Gastrocnemius medialis (tissue), 4 donors: Measurements from ENCODE around the gene ZCCHC17. TPM values are rescaled to one million over a fixed set of nuclear protein-coding genes. Genes with fewer than 3 reads are reported as not detected.
A peak's percentile ranks its signal among the peaks of the same experiment; 100 is the strongest.

ENCODE experiments used
- ATAC-seq, 2 donors: fragments of 150-250 bp; one replicate each; pipeline ENCODE4 v1.9.1; 2016
- DNase-seq, 2 donors: peaks; one replicate each; pipeline ENCODE4 v3.0.0-alpha.2; 2019
- H3K27ac ChIP-seq, 4 donors: fragments of 200-600 bp; sonication (generic); 1 replicate in 1 of 4; 2 replicates in 3 of 4; pipeline ENCODE4 v1.5.1; 2016 to 2018; ENCODE audit warnings: mild to moderate bottlenecking in 2 of 4, moderate library complexity in 1 of 4
- H3K27me3 ChIP-seq, 3 donors: fragments of 200-600 bp; sonication (generic) in 2 of 3; 1 replicate in 1 of 3; 2 replicates in 2 of 3; pipeline versions ENCODE4 v1.5.1 to v1.6.0; 2016 to 2019; ENCODE audit warnings: mild to moderate bottlenecking in 1 of 3, moderate library complexity in 1 of 3
- H3K36me3 ChIP-seq, 2 donors: fragments of 200-600 bp; sonication (generic) in 1 of 2; one replicate each; pipeline ENCODE4 v1.5.1; 2017 to 2018
- H3K4me1 ChIP-seq, 2 donors: fragments of 200-600 bp; sonication (generic) in 1 of 2; one replicate each; pipeline ENCODE4 v1.5.1; 2016 to 2017; ENCODE audit warnings: mild to moderate bottlenecking in 2 of 2
- H3K4me3 ChIP-seq, 4 donors: fragments of 200-600 bp; sonication (generic) in 3 of 4; 1 replicate in 1 of 4; 2 replicates in 3 of 4; pipeline ENCODE4 v1.5.1; 2016 to 2019; ENCODE audit warnings: mild to moderate bottlenecking in 2 of 4
- H3K9me3 ChIP-seq, 3 donors: fragments of 200-600 bp; sonication (generic) in 2 of 3; 1 replicate in 1 of 3; 2 replicates in 2 of 3; pipeline ENCODE4 v1.5.1; 2016 to 2019
- CTCF ChIP-seq, 5 experiments: fragments of 450-650 bp in 3 of 5; fragments of 200-600 bp in 2 of 5; sonication (generic) in 2 of 5; IDR thresholded peaks in 4 of 5; conservative IDR thresholded peaks in 1 of 5; 1 replicate in 4 of 5; 2 replicates in 1 of 5; pipeline ENCODE4 v1.5.1; 2016 to 2019; ENCODE audit warnings: antibody characterized with exemption in 5 of 5, mild to moderate bottlenecking in 3 of 5, moderate library complexity in 3 of 5
- POLR2A ChIP-seq, 2 donors: fragments of 450-650 bp; IDR thresholded peaks; one replicate each; pipeline ENCODE4 v1.6.1; 2017; ENCODE audit warnings: antibody characterized with exemption in 2 of 2, mild to moderate bottlenecking in 2 of 2, moderate library complexity in 2 of 2
- in situ Hi-C, 4 donors: fragments of 200-750 bp; cut with MboI; loops; one replicate each; pipeline versions ENCODE4 v1.15.0 to v1.8.0; 2017; ENCODE audit warnings: low sequenced_read_pairs in 4 of 4
- intact Hi-C: fragments of 100-400 bp; cut with DNase I; formaldehyde crosslinking; loops from one replicate; pipeline ENCODE4 v1.15.1; 2023; ENCODE audit warnings: low total_unique reads
- total RNA-seq, 4 donors: library from RNA; depleted of rRNA; stranded (reverse); fragments of >200 nt; gene quantifications; one replicate each; pipeline versions ENCODE4 v1.1.0 to v1.2.3, GENCODE V29; 2016

Gene ZCCHC17
- total RNA-seq, 4 donors from 2014 or later: 14.0 to 26.8 (median 17.5) TPM

GRCh38 chr1:31356427-31356826 lies 59.6 kb downstream of the ZCCHC17 start:
- ATAC-seq (no peak), DNase-seq (no peak)
- no peaks in the 10 kb centered on the region for H3K4me1 ChIP-seq
- H3K27ac ChIP-seq: no peak overlapping the region
- H3K4me3 ChIP-seq: no peak overlapping the region
- no peaks in the 10 kb centered on the region for H3K9me3 ChIP-seq
- H3K36me3 ChIP-seq: peaks cover 0 to 17% of the 10 kb centered on the region in 2 donors
- no peak for TF ChIP-seq POLR2A (IDR thresholded peaks at IDR 0.05)
- H3K27me3 ChIP-seq: no peaks in the 10 kb centered on the region
- in situ Hi-C loops (no loop called here), intact Hi-C loops (no loop called here)

GRCh38 chr1:31361607-31362006 lies 64.8 kb downstream of the ZCCHC17 start:
- H3K27me3 ChIP-seq: no peaks in the 10 kb centered on the region
- peak overlapping the region; percentile 74 to 100 (median 99) for H3K27ac ChIP-seq
- H3K36me3 ChIP-seq: peaks cover 0 to 30% of the 10 kb centered on the region in 2 donors
- no peaks in the 10 kb centered on the region for H3K9me3 ChIP-seq
- intact Hi-C loops: no loop called here
- no peak overlapping the region for H3K4me3 ChIP-seq
- TF ChIP-seq POLR2A (IDR thresholded peaks at IDR 0.05): peak in 1 of 2 donors; percentile 13
- TF ChIP-seq CTCF (IDR thresholded peaks at IDR 0.05 in 4 of 5, conservative IDR thresholded peaks at IDR 0.05 in 1 of 5): no peak
- H3K4me1 ChIP-seq: peaks cover 16 to 19% of the 10 kb centered on the region in 2 donors
- ATAC-seq: peak in 1 of 2 donors; percentile 1
- in situ Hi-C loops: no loop called here
- no peak for DNase-seq

GRCh38 chr1:31362032-31362431 lies 65.2 kb downstream of the ZCCHC17 start:
- ATAC-seq: peak; percentile 66 to 82
- TF ChIP-seq POLR2A (IDR thresholded peaks at IDR 0.05) (peak in 1 of 2 donors; percentile 2), CTCF (IDR thresholded peaks at IDR 0.05 in 4 of 5, conservative IDR thresholded peaks at IDR 0.05 in 1 of 5) (no peak)
- in situ Hi-C loops: no loop called here
- H3K9me3 ChIP-seq: no peaks in the 10 kb centered on the region
- peak overlapping the region; percentile 74 to 100 (median 99) for H3K27ac ChIP-seq
- peaks cover 20% of the 10 kb centered on the region in 2 donors for H3K4me1 ChIP-seq
- no peak overlapping the region for H3K4me3 ChIP-seq
- H3K27me3 ChIP-seq: no peaks in the 10 kb centered on the region
- intact Hi-C loops: no loop called here
- DNase-seq: peak in 1 of 2 donors; percentile 62
- H3K36me3 ChIP-seq: peaks cover 0 to 35% of the 10 kb centered on the region in 2 donors

- TF ChIP-seq POLR2A (IDR thresholded peaks at IDR 0.05): no peak
- DNase-seq: no peak
- in situ Hi-C loops: no loop called here
- no peak for ATAC-seq
- H3K27me3 ChIP-seq: no peaks in the 10 kb centered on the region
- peaks cover 0 to 55% of the 10 kb centered on the region in 2 donors for H3K36me3 ChIP-seq
- H3K27ac ChIP-seq: peak overlapping the region; percentile 74 to 100 (median 99)
- H3K4me1 ChIP-seq: peaks cover 46% of the 10 kb centered on the region in 2 donors
- H3K9me3 ChIP-seq: no peaks in the 10 kb centered on the region
- H3K4me3 ChIP-seq: no peak overlapping the region
- intact Hi-C loops: no loop called here
These were observed 67.9 kb downstream of the ZCCHC17 start for GRCh38 chr1:31364561-31365250.

GRCh38 chr1:31366796-31367195 lies 70.0 kb downstream of the ZCCHC17 start:
- Histone ChIP-seq H3K4me1 (peaks cover 54 to 62% of the 10 kb centered on the region in 2 donors), H3K27ac (peak overlapping the region; percentile 99 to 100 (median 99)), H3K36me3 (peaks cover 0 to 47% of the 10 kb centered on the region in 2 donors), H3K27me3 (no peaks in the 10 kb centered on the region), H3K9me3 (no peaks in the 10 kb centered on the region), H3K4me3 (no peak overlapping the region)
- no peak for TF ChIP-seq CTCF (IDR thresholded peaks at IDR 0.05 in 4 of 5, conservative IDR thresholded peaks at IDR 0.05 in 1 of 5)
- no peak for TF ChIP-seq POLR2A (IDR thresholded peaks at IDR 0.05)
- no peak for DNase-seq
- ATAC-seq: no peak
- in situ Hi-C loops: no loop called here
- intact Hi-C loops: no loop called here
